ENCODE results near the gene MOV10L1.

MOV10L1 gene

DNA sequence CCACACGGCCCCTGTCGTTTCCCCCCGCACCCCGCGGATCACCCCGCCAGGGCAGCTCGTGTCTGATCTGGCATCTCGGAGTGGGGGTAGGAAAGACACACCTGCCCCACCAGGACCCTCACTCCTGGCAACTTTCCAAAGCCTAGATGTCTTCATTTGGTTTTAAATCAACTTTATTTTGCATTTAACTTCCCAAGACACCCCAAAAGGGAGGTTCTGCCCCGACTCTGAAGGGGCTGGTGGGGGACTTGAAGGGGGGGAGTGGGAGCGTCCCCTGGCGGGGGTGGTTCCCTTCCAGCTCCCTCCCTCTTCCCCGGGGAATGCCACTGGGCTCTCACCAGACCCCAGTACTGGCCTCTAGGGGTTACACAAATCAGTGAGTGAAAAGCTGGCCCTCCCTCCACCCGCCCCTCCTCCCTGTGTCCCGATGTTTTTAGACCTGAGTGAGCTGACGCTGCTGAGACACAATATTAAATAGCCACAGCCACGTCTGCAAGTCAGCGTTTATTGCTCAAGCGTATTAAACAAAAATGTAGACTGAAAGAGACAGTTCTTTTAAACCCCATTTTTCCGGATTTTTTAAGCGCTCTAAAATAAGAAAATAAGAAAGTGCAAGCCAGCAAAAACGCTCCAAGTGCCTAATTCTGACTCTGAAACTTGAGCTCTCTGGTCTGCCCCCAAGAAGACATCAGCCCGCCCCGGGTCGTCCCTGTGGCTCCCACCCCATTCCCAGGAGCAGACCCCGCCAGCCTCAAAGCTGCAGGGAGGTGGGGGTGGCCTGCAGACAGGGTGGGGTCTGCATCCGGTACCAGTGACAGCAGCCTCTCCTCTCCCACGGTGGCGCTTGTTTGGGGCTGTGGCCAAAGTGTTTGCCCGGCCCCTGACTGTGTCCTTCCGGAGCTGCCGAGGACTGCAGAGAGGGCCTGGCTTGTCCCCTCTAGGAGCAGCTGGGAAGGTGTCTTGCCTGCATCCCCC is 30.6 kb upstream of the MOV10L1 start:
- DNase-seq (ENCODE audit: low read depth in 3 of 3), result no peak

DNA sequence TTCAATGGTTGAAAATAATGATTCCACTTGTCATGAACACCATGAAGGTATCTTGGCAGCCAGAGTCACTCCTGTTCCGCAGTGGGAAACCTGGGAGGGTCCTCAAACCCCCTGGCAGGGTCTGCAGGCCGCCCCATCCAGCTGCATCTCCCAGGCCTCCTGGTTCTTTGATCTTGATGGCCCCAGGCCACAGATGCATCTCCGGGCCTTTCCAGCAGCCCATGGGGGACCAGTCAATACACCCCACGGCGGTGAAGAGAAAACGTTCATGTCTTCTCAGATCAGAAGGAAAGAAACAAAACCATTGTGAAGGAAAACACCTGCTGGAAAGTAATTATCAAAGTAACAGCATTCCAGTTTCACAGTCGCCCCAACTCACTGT is 29.9 kb upstream of the MOV10L1 start:
- DNase-seq (ENCODE audit: low read depth in 3 of 3), result no peak

DNA sequence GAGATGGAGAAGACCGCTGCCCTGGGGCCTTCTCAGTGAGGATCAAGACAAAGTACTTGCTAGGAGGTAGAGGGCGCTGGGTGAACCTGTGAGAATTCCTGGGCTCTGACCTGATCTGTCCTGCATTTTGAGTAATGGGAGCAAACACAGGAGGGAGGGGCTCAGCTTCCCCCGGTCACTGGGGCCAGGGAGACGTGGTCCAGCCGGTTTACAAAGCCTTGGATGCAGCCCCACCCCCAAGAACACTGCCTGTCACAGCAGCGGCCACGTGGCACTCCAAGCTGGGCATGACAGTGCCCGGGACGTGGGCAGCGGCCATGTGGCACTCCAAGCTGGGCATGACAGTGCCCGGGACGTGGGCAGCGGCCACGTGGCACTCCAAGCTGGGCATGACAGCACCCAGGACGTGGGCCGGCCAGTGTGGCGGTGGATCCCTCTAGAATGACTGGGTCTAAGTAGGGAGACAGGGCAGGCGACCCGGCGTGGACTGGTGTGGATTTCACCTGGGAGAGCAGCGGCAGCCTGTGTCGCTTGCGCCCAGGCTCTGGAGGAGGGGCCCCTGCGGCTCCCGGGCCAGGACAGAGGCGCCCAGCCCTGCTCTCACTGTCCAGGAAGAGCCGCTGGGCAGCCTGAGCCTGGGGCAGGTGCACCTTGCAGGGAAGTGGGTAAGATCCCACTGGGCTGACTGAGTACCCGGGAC is 29.2 kb upstream of the MOV10L1 start:
- no peak for DNase-seq (ENCODE audit: low read depth in 3 of 3)

DNA sequence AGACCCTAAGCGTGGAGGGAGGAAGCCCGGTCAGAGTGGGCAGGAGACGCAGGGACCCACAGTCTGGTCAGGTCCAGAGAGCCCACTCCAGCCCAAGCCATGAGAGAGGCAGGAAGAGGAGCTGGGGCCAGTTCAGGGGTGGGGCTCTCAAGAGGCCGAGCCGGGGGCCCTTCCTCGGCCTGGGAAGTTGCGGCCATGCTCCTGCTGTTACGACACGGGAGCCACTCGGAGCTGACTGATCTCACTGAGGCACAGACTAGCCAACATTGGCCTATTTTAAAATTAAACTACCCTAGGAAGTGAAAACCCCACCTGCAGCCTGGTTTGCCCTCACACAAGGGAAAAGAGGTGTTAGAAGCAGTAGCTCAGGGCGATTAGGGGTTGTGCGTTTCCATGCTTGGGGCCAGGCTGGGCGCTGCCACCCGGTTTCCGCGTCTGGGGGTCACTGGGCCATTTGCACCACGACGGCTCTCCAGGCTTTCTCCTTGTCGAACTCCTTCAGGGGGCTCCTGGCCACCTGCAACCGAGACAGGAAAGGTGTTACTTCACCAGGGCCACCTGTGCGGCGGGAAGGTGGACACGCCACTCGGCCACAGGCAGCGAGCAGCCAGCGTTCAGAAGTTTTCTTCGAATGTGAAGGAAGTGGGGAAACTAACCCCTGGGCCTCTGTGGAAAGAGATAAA is 28.5 kb upstream of the MOV10L1 start:
- DNase-seq (ENCODE audit: low read depth in 3 of 3), result no peak

DNA sequence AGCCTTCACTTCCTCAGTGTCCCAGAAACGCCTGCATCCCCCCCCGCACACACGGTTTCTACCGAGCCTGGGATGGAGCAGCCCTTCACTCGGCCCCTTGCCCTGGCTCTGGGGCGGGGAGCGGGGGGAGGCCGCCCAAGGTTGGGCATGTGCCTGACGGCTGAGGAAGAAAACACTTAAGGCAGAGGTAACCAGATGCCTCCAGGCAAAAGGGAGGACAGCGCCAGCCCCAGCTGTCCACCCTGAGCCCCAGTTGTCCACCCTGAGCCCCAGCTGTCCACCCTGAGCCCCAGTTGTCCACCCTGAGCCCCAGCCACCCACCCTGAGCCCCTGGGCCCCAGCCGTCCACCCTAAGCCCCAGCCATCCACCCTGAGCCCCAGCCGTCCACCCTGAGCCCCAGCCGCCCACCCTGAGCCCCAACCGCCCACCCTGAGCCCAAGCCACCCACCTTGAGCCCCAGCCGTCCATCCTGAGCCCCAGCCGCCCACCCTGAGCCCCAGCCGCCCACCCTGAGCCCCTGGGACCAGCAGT is 27.9 kb upstream of the MOV10L1 start:
- DNase-seq (ENCODE audit: low read depth in 3 of 3), result no peak

DNA sequence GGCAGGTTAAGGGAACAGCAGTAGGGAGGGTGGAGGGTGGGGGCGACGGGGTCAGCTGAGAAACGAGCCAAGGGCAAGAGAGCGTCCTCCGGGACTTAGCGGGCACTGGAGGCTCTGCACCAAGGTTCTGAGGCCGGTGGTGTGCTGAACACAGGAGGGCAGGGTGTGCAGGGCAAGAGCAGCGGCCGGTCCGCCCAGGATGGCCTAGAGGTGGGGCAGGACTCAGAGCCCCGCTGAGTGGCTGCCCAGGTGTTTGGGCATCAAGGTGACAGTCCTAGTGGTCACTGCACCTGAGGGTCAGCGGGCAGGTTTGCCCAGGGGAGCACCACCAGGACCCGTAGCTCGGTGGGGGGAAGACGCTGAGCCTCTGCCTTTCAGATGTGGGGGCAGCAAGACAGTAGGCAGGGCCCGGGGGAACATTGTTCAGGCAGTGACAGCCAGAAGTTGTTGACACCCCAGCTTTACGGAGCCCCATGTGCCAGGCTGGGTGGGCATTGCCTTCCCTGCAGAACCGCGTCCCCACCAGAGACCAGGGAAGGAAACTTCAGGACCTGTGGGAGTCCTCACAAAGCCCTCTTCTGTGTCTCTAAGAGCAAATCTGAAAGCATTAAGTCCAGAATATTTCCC is 27.2 kb upstream of the MOV10L1 start:
- DNase-seq (ENCODE audit: low read depth in 3 of 3), result no peak

DNA sequence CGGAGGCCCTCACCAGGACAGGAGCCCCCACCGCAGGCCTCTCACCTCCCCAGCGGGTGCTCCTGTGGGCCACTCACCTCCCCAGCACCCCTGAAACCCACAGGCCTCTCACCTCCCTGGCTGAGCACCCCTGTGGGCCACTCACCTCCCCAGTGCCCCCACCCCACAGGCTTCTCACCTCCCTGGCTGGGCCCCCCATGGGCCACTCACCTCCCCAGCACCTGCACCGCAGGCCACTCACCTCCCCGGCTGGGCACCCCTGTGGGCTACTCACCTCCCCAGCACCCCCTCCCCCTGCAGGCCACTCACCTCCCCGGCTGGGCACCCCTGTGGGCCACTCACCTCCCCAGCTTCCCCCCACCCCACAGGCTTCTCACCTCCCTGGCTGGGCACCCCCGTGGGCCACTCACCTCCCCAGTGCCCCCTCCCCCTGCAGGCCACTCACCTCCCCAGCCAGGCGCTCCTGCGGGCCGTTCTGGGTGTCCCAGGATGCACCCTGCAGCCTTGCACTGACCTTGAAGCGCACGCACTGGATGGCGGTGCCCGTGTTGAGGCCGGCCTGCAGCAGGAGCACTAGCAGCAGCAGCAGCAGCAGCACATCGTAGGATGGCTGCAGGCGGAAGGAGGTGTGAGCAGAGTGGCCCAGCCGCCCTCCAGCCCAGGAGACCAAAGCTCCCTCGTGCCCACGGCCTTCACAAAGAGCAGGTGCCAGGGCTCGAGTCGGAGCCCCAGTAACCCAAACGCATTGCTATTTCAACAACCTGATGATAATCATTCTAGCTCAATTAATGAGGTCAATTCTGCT is 26.0 kb upstream of the MOV10L1 start:
- DNase-seq (ENCODE audit: low read depth in 3 of 3), result no peak

DNA sequence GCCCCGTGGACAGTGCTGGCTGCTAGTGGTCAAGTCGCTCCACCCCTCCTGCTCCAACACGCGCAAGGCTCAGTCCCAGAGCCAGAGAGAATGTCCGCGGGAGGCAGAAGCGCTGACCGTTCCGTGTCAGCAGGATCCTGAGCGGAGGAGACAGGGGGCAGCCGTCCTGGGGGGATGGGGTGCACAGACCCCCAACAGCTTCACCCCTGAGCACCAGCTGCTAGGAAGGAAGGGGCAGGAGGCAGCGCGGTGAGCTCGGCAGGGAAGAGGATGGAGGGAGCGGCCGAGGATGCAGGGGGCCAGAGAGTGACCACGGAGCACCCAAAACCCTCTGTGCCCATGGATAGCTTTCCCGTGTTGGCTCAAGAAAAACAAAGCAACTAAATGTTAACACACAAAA is 25.4 kb upstream of the MOV10L1 start:
- no peak for DNase-seq (ENCODE audit: low read depth in 3 of 3)

DNA sequence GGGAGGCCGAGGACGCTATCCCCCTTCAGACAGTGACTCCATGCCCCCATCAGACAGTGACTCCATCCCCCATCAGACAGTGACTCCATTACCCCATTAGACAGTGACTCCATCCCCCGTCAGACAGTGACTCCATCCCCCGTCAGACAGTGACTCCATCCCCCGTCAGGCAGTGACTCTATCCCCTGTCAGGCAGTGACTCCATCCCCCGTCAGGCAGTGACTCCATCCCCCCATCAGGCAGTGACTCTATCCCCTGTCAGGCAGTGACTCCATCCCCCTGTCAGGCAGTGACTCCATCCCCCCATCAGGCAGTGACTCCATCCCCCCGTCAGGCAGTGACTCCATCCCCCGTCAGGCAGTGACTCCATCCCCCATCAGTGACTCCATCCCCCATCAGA is 22.6 kb upstream of the MOV10L1 start:
- no peak for DNase-seq (ENCODE audit: low read depth in 3 of 3)

DNA sequence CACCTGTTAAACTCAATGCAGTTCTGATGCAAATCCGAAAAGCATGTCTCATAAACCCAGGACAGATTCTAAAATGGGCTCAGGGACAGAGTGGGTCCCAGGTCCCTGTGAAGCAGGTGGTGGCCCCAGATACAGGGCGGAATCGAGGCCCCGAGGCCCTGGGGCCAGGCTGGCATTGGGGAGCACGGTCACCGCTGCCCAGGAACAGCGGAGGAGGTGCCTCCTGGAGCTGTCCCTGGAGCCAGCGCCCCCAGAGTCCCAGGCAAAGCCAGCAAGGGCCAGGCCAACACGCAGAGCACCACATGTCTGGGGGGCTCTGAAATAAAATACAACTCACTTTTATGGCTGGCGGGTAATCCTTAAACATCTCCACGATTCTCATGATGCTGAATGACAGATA is 21.7 kb upstream of the MOV10L1 start:
- no peak for DNase-seq (ENCODE audit: low read depth in 3 of 3)

DNA sequence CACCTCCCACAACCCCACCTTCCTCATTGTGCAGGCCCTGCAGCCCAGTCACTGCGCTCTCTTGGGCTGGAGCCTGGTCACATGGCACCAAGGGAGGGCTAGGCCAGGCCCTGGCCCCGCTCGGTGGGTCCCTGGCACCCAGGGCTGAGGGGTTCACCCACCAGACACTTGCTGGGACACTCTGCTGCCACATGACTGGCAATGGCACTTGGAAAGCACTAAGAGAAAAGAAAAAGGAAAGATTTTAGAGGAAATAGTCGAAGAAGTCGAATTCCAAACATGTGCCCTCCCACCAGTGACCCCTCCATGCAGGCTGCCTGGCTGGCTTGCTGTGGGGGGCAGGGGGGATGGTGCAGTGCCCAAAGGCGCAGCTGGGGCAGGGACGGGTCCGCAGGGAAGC is 19.4 kb upstream of the MOV10L1 start:
- DNase-seq (ENCODE audit: low read depth in 3 of 3), result no peak

DNA sequence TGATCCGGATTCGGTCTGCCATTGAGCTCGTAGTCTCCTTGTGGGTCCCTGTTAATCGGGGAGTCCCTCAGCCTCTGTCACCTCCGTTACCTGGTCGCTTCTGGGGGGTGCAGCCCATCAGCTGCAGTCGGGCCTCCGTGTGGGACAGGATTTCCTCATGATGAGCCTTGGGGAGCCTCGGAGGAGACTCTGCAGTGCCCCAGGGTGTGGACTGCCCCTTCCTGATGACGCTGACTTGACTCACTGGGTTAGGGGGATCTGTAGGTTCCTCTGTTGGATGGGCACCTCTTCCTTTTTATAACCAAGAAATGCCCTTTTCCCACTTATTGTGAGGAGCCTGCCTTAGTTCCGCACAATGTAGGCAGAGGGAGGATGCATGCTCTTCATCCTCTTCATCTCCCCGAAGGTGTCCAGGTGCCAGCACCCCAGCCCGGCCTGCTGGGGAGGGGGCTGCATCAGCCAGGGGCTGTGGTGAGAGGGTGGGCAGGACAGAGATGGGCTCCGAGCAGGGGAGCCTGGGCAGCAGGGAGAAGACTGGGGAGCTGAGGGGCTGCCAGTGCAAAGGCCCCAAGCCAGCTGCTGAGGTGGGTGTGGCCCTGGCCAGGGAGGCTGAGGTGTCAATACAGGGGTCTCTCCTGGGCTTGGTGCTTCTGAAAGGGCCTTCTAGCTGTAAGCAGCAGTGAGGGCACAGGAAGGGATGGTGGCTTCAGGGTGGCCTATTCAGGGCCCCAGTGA is 18.2 kb upstream of the MOV10L1 start:
- no peak for DNase-seq (ENCODE audit: low read depth in 3 of 3)

DNA sequence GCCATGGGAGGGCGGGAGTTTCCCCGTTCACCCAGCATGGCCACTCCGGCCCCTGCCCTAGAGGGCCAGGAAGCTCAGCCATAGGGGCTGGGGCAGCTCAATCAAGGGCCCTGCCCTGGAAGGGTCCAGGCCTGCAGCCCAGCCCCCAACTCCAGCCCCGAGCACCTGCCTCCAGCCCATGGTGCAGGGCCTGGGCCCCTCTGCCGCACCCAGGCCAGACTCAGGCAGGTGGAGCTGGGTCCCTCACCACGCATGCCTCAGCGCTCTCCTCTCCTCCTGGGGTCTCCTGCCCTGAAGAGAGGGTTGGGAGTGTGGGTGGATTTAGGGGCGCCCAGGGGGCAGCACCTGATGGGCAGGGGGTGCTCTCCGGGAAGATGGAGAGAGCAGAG is 17.6 kb upstream of the MOV10L1 start:
- DNase-seq (ENCODE audit: low read depth in 3 of 3), result no peak

DNA sequence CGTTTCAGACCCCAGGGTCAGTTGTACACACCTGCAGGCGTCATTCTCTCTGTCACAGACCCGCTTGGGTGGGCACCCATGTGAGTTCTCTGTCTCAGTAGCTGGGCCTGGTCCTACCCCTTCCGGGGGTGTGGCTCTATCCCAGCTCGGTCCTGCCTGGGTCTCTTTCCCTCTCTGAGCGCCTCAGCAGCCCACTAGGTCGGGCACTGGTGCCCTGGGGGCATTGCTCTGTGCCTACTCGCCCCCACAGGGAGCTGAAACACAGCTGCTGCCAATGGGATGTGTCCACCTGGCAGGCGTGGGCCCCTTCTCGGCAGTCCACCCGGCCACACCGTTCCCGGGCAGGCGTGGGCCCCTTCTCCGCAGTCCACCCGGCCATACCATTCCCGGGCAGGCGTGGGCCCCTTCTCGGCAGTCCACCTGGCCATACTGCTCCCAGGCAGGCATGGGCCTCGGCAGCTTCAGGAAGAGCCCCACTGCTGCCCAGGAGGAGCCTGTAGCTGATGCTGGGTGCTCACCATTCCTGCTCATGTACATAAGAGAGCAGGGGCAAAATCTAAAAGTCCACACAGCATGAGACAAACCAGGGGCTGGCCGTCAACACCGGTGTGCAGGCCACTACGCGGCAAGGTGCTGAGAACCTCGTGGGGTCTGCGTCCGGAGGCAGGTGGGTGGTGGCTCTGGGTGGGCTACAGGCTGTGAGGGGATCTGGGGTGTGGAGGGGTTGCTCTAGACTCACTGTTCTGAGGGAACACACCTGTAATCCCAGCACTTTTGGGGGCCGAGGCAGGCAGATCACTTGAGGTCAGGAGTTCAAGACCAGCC is 16.9 kb upstream of the MOV10L1 start:
- DNase-seq (ENCODE audit: low read depth in 3 of 3), result no peak

DNA sequence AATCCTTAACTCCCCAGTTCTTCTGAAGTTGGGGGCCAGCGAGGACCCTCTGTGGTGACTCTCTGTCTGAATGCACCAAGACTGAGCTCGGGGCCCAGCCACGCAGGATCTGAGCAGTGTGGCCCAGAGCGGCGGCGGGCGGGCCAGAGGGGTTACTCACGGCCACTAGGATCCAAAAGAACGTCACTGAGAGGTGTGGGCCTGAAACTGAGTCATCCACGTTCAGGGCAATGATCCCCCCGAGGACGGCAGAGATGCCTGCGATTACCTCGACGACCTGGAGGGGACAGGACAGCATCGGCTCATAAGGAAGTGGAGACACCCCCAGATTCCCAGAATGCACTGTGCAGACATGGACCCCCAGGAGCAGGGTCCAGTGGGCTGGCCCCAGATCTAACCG is 15.8 kb upstream of the MOV10L1 start:
- no peak for DNase-seq (ENCODE audit: low read depth in 3 of 3)

DNA sequence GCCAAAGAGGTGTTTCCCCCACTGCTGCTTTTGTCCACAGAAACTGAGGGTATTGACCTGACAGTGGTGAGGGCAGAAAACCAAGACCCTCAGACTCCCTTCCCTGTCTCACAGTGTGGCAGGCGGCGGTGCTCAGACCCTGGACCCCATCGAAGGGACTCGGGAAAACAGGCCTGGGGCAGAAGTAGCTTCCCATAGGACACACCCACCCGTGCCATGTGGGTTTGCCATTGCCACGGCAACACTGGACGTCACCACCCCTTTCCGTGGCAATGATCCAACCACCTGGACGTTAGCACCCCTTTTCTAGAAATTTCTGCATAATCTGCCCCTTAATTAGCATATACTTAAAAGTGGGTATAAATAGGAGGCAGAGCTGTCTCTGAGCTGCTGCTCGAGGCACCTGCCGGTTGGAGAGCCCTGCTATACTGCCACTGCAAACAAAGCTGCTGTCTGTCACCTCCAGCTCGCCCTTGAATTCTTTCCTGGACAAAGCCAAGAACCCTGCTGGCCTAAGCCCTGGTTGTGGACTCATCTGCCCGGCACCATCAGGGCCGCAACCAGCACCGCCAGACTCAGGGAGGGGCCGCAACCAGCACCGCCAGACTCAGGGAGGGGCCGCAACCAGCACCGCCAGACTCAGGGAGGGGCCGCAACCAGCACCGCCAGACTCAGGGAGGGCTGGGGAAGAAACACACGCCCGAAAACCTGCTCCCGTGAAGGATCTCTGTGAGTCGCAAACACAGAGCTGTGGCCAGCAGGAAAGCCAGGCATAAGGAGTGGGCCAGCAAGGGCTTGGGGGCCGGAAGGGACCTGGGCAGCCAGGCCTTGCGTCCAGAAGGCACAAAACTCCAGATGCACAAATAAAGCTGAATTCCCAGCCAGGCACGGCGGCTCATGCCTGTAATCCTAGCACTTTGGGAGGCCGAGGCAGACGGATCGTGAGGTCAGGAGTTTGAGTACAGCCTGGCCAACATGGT is 15.0 kb upstream of the MOV10L1 start:
- no peak for DNase-seq (ENCODE audit: low read depth in 3 of 3)

DNA sequence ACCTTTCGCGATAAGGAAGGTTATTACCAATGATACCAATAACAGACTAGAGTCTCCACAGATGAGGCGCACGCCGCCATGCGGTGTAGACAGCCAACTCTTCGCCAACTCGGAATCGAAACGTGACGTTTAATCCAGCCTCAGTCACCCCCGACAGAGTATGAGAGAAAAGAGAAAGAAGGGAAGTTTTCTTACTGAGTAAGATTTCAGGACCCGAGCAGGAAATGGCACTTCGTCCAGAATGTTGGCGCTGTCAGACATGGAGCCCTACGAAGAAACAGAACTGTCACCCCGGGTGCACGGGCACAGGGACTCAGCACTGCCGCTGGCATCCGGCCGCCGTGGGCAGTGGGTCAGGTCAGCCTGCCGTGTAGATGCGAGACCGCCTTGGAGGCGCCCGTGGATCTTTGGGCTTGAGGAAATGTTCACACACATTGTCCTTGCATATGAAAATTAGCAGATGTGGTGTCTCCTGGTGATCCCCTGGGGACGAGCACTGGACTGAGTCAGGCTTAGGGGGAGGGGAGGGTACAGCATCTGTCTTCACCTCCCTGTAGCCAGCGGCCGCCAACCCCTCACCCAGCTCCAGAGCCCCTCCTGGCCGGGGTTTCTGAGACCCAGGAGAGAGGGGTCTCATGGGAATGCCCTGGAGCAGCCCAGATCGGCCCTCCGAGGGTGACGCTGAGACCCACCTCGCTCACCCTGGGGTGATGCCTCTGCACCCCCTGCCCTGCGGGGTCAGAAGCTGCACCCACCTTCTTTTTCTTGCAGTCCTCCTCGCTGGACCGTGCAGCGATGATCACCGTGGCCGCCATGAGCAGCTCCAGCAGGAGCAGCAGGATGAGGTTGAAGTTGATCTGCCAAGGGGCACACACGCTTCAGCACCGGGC is 12.9 kb upstream of the MOV10L1 start:
- DNase-seq (ENCODE audit: low read depth in 3 of 3), result no peak

Measured in stimulated activated CD4-positive, alpha-beta T cell treated with anti-CD3 and anti-CD28 coated beads, TNF-alpha, amount 100 ng/mL, for 24 hours (primary cell).